Thymus (tissue), 11 donors: ENCODE results near the gene MT1F. TPM values are rescaled to one million over a fixed set of nuclear protein-coding genes. Genes with fewer than 3 reads are reported as not detected.

Experiments
- DNase-seq, 9 donors: peaks; one replicate each; pipeline ENCODE4 v3.0.0-alpha.2; 2013; ENCODE audit warnings: low spot score in 9 of 9, low read depth in 6 of 9, missing footprints in 1 of 9
- H3K27ac ChIP-seq, 2 donors: one replicate each; pipeline ENCODE4 v1.5.1; 2013; ENCODE audit warnings: control low read depth in 1 of 2, low read depth in 1 of 2, low read length in 1 of 2, mild to moderate bottlenecking in 1 of 2, moderate library complexity in 1 of 2
- H3K27me3 ChIP-seq, 2 donors: one replicate each; pipeline ENCODE4 v1.5.1; 2013; ENCODE audit warnings: low read length in 1 of 2; ENCODE audit not compliant: control insufficient read depth in 2 of 2, insufficient read depth in 1 of 2
- H3K36me3 ChIP-seq, 2 donors: one replicate each; pipeline ENCODE4 v1.5.1; 2013; ENCODE audit warnings: low read length in 1 of 2, mild to moderate bottlenecking in 1 of 2, moderate library complexity in 1 of 2; ENCODE audit not compliant: control insufficient read depth in 2 of 2, insufficient read depth in 2 of 2
- H3K4me1 ChIP-seq, 2 donors: one replicate each; pipeline ENCODE4 v1.5.1; 2013; ENCODE audit warnings: low read length in 2 of 2; ENCODE audit not compliant: control insufficient read depth in 2 of 2, insufficient read depth in 2 of 2
- H3K4me3 ChIP-seq, 2 donors: one replicate each; pipeline ENCODE4 v1.5.1; 2013; ENCODE audit warnings: low read length in 2 of 2, control low read depth in 1 of 2, mild to moderate bottlenecking in 1 of 2
- H3K9me3 ChIP-seq, 2 donors: one replicate each; pipeline ENCODE4 v1.5.1; 2013; ENCODE audit warnings: low read length in 1 of 2, mild to moderate bottlenecking in 1 of 2; ENCODE audit not compliant: control insufficient read depth in 2 of 2, insufficient read depth in 1 of 2
- WGBS: extraction: QIAGEN DNeasy Blood & Tissue Kit; methylation state at CpG from one replicate; pipeline ENCODE4 v1.1.7; 2013; 5-methylcytosine and 5-hydroxymethylcytosine counted together
- polyA plus RNA-seq: library from polyadenylated mRNA; stranded (reverse); fragments of 200-250 nt; gene quantifications from one replicate; pipeline ENCODE4 v1.2.3, GENCODE V29; 2013
- total RNA-seq: library from RNA; stranded (reverse); fragments of 120-200 nt; gene quantifications from one replicate; pipeline ENCODE4 v1.2.4, GENCODE V29; 2013
- donor health status: healthy.

The MT1F gene
- total and polyA plus RNA-seq, 2 donors: 1.5 to 24.6 TPM

DNA sequence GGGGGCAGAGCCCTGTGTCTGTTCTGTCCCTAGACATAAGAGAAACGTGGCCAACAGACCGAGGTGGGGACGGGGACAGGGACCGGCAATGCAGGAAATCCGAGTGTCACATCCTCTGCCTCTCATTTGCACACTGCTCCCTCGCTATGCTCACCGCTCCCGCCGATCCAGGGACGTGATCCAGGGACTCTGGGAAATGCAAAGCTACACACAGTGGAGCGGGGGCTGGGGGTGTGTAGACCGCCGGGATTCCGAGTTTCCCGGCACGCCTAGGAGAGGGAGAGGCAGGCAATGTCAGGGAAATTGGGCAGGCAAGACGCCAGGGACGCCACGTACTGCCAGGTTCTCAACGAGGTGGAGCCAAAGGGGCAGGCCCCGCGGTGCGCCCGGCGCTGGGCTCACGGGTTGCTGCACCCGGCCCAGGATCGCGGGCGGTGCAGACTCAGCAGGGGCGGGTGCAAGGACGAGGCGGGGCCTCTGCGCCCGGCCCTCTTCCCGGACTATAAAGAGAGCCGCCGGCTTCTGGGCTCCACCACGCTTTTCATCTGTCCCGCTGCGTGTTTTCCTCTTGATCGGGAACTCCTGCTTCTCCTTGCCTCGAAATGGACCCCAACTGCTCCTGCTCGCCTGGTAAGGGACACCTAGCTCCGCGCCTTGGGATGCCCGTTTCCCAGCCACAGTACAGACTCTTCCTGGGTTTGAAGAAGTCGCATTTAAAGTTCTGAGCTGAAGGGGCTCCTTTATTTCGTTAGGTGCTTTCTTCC lies 24.4 kb downstream of the MT1F start, which contains the start of gene MT1X:
Gene MT1X (plus strand): TSS at position 532 of the 764 bp plus-strand sequence. CDS start 71 bp downstream, at position 603.
- H3K9me3 ChIP-seq: peaks cover 0 to 11% of the 10 kb centered on the region in 2 donors
- WGBS: 2% methylated on average over 49 of the region's 49 CpGs
- peaks cover 18 to 22% of the 10 kb centered on the region in 2 donors for H3K4me1 ChIP-seq

DNA sequence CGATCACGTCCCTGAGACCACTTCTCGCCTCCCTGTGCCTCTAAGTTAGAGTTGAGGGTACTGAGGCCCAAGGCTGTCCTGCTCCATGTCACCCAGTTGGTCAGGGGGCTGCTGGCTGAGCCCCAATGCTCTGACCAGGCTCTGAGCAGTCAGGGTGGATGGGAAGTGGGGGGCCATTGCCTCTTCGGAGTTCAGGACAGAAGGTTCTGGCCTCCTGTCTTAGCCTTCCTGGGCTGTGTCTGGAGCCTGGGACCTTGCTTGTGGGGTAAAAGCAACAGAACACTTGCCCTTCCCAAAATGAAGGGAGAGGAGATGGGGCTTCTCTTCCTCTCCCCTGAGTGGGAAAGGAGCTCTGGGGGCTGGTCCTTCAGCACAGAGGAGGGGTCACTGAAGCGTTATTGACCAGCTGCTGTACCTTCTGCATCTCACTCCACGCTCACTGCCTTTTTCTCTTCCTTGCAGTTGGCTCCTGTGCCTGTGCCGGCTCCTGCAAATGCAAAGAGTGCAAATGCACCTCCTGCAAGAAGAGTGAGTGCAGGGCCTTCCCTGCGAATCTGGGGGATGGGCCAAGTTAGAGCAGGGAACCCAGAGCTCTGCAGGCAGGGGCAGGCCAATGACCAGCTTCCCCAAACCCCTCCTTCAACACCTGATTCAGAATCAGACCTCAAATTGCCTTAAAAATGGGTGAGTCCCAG lies 25.1 kb downstream of the MT1F start:
- no peak for DNase-seq
- peaks cover 18 to 22% of the 10 kb centered on the region in 2 donors for H3K4me1 ChIP-seq
- whole genome bisulfite sequencing: 52% methylated on average over 8 of the region's 8 CpGs
- H3K36me3 ChIP-seq: no peaks in the 10 kb centered on the region
- H3K9me3 ChIP-seq: peaks cover 0 to 11% of the 10 kb centered on the region in 2 donors
- H3K27me3 ChIP-seq: peaks cover 0 to 18% of the 10 kb centered on the region in 2 donors
- peak overlapping the region in 1 of 2 donors; percentile 87 for H3K27ac ChIP-seq
- H3K4me3 ChIP-seq: peak overlapping the region; percentile 60 to 74

More for the DNA sequence above, 24.4 kb downstream of the MT1F start, which contains the start of gene MT1X:
- Histone ChIP-seq H3K36me3 (no peaks in the 10 kb centered on the region), H3K4me3 (peak within 1 kb of the TSS; percentile 60 to 74), H3K27me3 (peaks cover 0 to 23% of the 10 kb centered on the region in 2 donors), H3K27ac (peak within 1 kb of the TSS; percentile 16 to 87)
- DNase-seq: peak; percentile 56 to 93 (median 75)

DNA sequence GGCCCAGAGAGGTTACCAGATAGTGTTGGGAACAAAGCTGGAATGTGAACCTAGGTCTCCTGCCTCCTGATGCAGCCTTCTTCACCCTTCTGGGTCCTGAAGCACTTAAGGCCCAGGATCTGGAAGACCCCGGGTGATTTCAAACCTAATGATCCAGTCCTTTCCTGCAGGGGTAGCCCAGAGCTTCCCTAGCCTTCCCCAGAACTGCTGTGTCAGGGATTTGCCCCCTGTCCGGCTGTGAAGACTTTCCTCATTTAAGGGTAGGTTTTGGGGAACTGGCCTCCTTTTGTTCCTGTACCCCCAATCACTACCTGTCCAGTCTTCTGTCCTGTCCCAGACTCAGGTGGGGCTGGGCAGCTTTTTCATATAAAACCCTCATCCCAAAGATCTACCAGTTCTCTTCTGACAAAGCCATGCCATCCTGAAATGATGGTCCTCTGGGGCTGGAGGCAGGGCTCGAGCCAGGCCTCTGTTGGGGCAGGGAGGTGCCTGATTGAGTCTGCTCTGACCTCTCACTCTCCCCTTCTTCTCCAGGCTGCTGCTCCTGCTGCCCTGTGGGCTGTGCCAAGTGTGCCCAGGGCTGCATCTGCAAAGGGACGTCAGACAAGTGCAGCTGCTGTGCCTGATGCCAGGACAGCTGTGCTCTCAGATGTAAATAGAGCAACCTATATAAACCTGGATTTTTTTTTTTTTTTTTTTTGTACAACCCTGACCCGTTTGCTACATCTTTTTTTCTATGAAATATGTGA lies 25.8 kb downstream of the MT1F start:
- Histone ChIP-seq H3K27ac (peak overlapping the region in 1 of 2 donors; percentile 48), H3K27me3 (peaks cover 0 to 18% of the 10 kb centered on the region in 2 donors), H3K9me3 (peaks cover 0 to 11% of the 10 kb centered on the region in 2 donors), H3K4me3 (peak overlapping the region in 1 of 2 donors; percentile 74), H3K36me3 (no peaks in the 10 kb centered on the region), H3K4me1 (peaks cover 18 to 22% of the 10 kb centered on the region in 2 donors)
- DNase-seq: no peak
- 81% methylated on average over 5 of the region's 5 CpGs for WGBS

DNA sequence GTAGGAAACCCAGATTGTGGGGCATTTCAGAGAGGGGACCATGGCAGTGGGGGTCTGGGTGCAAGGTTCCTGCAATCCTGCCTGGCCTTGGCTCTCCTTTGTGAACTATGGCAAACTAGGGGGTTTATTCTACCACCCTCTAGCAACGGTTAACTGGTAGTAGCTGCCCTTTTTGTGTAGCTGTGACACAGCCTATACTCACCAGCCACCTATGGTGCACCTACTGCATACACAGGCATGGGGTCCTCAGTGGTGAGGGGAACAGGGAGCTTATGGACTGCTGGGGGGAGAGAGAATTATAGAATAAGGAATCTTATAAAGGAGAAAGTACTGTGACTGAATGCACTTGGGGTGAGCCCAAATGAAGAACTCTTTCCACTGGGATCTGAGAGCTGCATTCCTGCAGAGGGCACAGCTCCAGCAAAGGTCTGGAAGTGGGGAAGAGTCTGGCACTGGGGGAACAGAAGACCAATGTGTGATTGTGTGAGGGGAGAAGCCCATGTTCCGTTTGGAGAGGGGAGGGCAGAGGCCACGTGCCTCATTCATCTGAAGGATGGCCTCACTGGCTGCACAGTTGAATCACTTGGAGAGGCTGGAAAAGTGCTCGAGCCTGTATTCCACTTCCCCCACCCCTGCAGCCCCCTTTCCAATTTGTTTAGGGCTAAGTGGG lies 26.6 kb downstream of the MT1F start:
- peaks cover 18 to 22% of the 10 kb centered on the region in 2 donors for H3K4me1 ChIP-seq
- H3K27ac ChIP-seq: no peak overlapping the region
- 92% methylated on average over 4 of the region's 4 CpGs for WGBS

DNA sequence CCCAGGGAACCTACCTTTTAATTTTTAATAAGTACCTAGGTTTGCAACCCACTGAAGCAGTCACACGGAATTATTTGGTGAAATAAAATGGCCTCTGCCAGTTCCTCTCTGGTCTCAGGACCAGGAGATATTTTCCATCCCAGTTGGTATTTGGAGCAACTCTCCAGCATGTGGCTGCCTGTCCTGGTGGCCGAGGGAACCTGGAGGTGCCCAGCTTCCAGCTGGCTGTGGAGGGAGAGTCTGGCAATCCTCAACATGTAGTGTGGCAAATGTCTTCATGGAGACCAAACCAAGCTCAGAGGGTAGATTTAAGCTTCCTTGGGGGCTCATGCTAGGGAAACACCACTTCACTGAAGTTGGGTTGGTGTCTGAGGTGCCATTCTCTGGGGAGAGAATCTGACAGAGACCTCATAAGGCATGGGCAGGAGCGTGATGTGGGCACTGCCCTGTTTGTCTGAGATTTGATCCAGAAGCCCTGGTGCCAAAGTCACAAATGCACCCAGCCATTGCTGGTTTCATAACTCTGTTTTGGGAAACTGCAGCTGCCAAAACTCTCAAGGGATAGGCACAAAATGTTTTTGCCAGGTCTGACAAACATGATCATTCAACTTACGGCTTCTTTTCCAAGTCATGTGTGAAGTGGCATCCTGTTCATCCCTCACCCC lies 27.3 kb downstream of the MT1F start:
- peaks cover 0 to 11% of the 10 kb centered on the region in 2 donors for H3K9me3 ChIP-seq
- no peak overlapping the region for H3K4me3 ChIP-seq
- no peak for DNase-seq
- peaks cover 0 to 17% of the 10 kb centered on the region in 2 donors for H3K27me3 ChIP-seq
- H3K4me1 ChIP-seq: peaks cover 18 to 22% of the 10 kb centered on the region in 2 donors
- H3K27ac ChIP-seq: no peak overlapping the region
- 97% methylated on average over 4 of the region's 4 CpGs for WGBS
- no peaks in the 10 kb centered on the region for H3K36me3 ChIP-seq

More for the DNA sequence above, 26.6 kb downstream of the MT1F start:
- no peak for DNase-seq
- peaks cover 0 to 11% of the 10 kb centered on the region in 2 donors for H3K9me3 ChIP-seq
- H3K36me3 ChIP-seq: no peaks in the 10 kb centered on the region
- H3K4me3 ChIP-seq: no peak overlapping the region
- peaks cover 0 to 14% of the 10 kb centered on the region in 2 donors for H3K27me3 ChIP-seq

DNA sequence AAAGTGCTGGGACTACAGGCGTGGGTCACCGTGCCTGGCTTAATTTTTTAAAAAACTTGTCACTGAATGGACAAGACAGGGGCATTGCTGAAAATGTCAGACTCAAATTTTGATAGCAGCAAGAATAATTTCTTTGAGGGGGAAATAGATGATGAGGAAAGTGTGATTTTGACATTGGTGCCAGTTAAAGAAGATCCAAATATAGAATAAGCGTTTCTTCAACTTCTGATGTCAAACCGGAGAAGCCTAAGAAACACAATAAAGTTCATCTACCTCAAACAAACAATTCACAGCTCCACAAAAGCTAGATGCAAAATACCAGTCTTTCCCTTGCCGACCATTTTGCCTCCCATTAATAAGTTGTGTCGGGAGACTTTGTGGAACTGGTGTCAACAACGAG lies 29.0 kb downstream of the MT1F start:
- Histone ChIP-seq H3K4me3 (no peak overlapping the region), H3K9me3 (peaks cover 0 to 11% of the 10 kb centered on the region in 2 donors), H3K36me3 (no peaks in the 10 kb centered on the region), H3K4me1 (peaks cover 18 to 20% of the 10 kb centered on the region in 2 donors), H3K27me3 (peaks cover 0 to 21% of the 10 kb centered on the region in 2 donors), H3K27ac (no peak overlapping the region)
- DNase-seq: no peak
- 98% methylated on average over 7 of the region's 7 CpGs for WGBS

DNA sequence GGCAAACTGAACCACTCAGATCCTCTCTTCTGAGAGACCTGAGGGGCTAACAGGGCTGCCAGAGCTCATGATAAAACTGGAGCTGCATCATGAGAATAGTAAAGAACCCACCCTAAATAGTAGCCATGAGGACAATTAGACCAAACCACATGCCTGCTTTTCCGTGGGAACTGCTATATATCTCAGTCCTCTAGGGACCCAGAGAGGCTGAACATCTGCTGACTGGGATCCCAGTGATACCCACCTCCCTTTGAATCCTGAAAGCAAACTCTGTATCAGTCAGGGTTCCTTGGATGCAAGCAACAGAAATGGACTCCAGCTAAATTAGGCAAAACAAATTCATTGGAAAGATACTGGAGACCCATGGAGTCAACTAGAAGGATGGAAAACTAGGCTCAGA lies 31.0 kb downstream of the MT1F start:
- peaks cover 1 to 6% of the 10 kb centered on the region in 2 donors for H3K4me1 ChIP-seq
- H3K36me3 ChIP-seq: no peaks in the 10 kb centered on the region
- no peak overlapping the region for H3K4me3 ChIP-seq
- no peak overlapping the region for H3K27ac ChIP-seq
- 58% methylated on average over 1 of the region's 1 CpG for WGBS
- peaks cover 0 to 11% of the 10 kb centered on the region in 2 donors for H3K9me3 ChIP-seq
- peaks cover 0 to 12% of the 10 kb centered on the region in 2 donors for H3K27me3 ChIP-seq
- no peak for DNase-seq

DNA sequence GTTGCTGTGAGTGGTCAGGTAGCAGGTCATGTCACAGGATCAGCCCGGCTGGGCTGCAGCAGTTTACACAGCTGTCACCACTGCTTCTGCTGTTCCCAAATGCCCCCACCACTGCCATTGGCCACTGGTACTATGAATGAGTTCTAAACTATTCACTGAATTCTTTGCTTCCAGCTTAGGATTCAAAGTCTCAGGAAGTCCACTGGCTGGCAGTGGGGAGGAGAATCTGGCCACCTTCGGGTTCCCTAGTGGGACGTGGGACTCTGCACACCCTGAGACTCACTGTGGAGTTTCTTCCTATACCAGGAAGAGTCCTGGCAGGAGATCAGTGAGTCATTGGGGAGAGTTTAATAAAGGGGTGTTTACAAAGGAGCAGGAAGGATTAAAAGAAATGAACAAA lies 31.4 kb downstream of the MT1F start:
- peaks cover 0 to 11% of the 10 kb centered on the region in 2 donors for H3K9me3 ChIP-seq
- 91% methylated on average over 3 of the region's 3 CpGs for WGBS
- peaks cover 0 to 4% of the 10 kb centered on the region in 2 donors for H3K4me1 ChIP-seq
- peaks cover 0 to 12% of the 10 kb centered on the region in 2 donors for H3K27me3 ChIP-seq
- no peaks in the 10 kb centered on the region for H3K36me3 ChIP-seq
- DNase-seq: no peak
- no peak overlapping the region for H3K4me3 ChIP-seq
- H3K27ac ChIP-seq: no peak overlapping the region
